ENCODE results near the gene SMIM24. TPM values are rescaled to one million over a fixed set of nuclear protein-coding genes. Genes with fewer than 3 reads are reported as not detected.

SMIM24 gene
- total RNA-seq, 2 experiments from 2014 or later = not detected

DNA sequence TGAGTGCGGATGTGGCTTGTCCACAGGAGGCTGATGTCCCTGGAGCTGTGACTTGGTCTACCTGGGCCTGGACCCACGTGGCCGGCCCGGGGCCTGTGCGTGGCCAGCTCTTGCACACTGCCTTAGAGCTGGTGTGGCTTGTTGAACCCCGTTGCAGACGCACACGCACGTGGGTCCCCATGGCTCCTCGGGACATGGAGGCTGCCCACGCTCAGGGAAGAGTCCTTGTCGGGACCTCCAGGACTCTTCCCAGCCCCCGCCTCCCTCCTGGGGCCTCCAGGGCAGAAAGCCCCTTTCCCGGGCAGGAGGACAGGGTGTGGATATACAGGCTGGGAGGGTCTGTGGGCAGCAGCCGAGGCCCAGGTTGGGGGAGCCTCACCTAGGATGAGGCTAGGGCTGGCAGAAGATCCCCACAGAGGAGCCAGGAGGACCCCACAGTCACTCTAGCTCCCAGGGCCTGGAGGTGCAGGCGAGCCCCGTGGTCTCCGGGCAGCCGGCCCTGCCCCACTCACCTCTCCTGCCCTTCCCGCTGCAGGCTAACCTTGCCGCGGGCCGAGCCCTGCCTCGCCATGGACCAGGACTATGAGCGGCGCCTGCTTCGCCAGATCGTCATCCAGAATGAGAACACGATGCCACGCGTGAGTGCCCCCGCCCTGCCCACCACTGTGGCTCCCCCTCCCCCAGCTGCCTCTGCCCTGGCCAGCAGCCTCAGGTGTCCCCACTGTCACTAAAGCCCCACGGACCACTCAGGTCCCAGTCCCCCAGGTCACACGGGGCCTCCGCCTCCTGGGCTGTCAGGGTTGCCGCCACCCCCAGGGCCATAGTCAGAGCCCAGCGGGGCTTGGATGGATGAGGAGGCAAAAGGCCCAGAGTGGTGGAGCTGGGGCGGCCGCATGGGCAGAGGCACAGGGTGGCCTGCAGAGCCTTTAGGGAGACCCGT, 42.4 kb upstream of the SMIM24 start:
- H3K9me3 Mint-ChIP-seq = no peaks in the 10 kb centered on the region
- H3K27me3 Mint-ChIP-seq = no peaks in the 10 kb centered on the region
- no peak for TF ChIP-seq CTCF (IDR thresholded peaks at IDR 0.05)
- no peak overlapping the region for H3K27ac Mint-ChIP-seq
- ChIA-PET CTCF (no interaction called here), POLR2A (no interaction called here)
- Histone ChIP-seq H3K9me3 (ENCODE audit: control insufficient read depth in 1 of 2, insufficient read depth in 1 of 2, low read length in 2 of 2) (no peaks in the 10 kb centered on the region), H3K4me1 (ENCODE audit: insufficient read depth, low read length) (peaks cover 4% of the 10 kb centered on the region), H3K36me3 (ENCODE audit: insufficient read depth, low read length) (peaks cover 75% of the 10 kb centered on the region), H3K27me3 (ENCODE audit: control insufficient read depth in 1 of 2, insufficient read depth in 2 of 2, low read length in 2 of 2) (no peaks in the 10 kb centered on the region), H3K4me3 (ENCODE audit: low read length) (no peak overlapping the region), H3K27ac (ENCODE audit: low read depth in 1 of 2, low read length in 2 of 2) (no peak overlapping the region)
- no peak for DNase-seq
- H3K36me3 Mint-ChIP-seq (ENCODE audit: low read depth) = peaks cover 28% of the 10 kb centered on the region
- intact Hi-C loops (cut with DNase I, micrococcal nuclease) = no loop called here
- H3K4me1 Mint-ChIP-seq (ENCODE audit: low read depth) = peaks cover 10% of the 10 kb centered on the region
- ATAC-seq (ENCODE audit: poor library complexity) = no peak
- no peak overlapping the region for H3K4me3 Mint-ChIP-seq

- DNase-seq (no peak), ATAC-seq (ENCODE audit: poor library complexity) (no peak)
- H3K9me3 Mint-ChIP-seq = no peaks in the 10 kb centered on the region
- ChIA-PET POLR2A (no interaction called here), CTCF (no interaction called here)
- peaks cover 26% of the 10 kb centered on the region for H3K4me1 Mint-ChIP-seq (ENCODE audit: low read depth)
- peak overlapping the region; percentile 2 for H3K27ac Mint-ChIP-seq
- peaks cover 59% of the 10 kb centered on the region for H3K36me3 ChIP-seq (ENCODE audit: insufficient read depth, low read length)
- peaks cover 15% of the 10 kb centered on the region for H3K4me1 ChIP-seq (ENCODE audit: insufficient read depth, low read length)
- H3K36me3 Mint-ChIP-seq (ENCODE audit: low read depth) = peaks cover 26% of the 10 kb centered on the region
- H3K4me3 ChIP-seq (ENCODE audit: low read length) = no peak overlapping the region
- no peaks in the 10 kb centered on the region for H3K27me3 ChIP-seq (ENCODE audit: control insufficient read depth in 1 of 2, insufficient read depth in 2 of 2, low read length in 2 of 2)
- H3K4me3 Mint-ChIP-seq = no peak overlapping the region
- TF ChIP-seq CTCF (IDR thresholded peaks at IDR 0.05) = no peak
- intact Hi-C loops (cut with DNase I, micrococcal nuclease) = no loop called here
- H3K27ac ChIP-seq (ENCODE audit: low read depth in 1 of 2, low read length in 2 of 2) = no peak overlapping the region
- no peaks in the 10 kb centered on the region for H3K9me3 ChIP-seq (ENCODE audit: control insufficient read depth in 1 of 2, insufficient read depth in 1 of 2, low read length in 2 of 2)
- H3K27me3 Mint-ChIP-seq = no peaks in the 10 kb centered on the region
Observed at GRCh38 chr19:3521104-3521445, 40.8 kb upstream of the SMIM24 start.

DNA sequence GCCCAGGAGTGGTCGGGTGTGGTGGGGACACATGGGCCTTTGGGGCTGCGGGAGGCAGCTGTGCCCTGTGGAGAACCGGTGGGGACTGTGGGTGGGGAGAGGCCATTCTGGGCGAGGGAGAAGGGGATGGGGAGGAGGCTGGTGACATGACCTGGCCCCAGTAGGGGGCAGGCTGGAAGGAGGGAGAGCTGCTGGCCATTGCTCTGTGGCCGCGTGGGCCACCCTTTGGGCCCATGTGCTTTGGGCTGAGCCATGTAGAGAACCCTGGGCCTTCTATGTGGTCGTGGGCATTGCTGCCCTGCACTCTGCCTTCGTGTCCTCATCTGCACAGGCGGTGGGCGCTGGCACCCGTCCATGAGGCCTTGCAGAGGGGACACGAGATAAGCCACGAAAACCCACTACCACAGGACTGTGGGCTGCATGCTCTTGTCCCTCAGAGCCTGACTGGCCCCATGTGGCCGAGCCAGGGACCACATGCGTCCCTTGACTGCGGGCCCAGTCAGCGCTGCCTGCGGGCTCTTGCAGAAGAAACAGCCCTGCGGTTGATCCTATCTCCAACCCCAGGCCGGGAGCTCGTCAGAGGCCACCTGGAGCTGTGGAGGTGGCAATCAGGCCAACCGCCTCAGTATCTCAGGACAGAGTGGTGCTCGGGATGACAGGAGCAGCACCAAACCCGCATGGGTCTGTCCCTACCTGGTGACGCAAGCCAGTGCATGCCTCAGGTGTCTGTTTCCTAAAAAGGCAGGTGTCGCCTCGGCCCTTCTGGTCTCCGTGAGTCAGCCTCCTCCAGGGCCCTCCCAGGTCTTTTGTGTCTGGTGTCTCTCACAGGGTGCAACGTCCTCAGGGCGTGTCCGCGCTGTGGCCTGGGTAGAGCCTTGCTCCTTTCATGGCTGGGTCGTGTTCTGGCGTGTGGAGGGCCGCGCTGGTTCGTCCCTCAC, 40.1 kb upstream of the SMIM24 start:
- Mint-ChIP-seq H3K27me3 (no peaks in the 10 kb centered on the region), H3K9me3 (no peaks in the 10 kb centered on the region), H3K4me1 (ENCODE audit: low read depth) (peaks cover 31% of the 10 kb centered on the region), H3K36me3 (ENCODE audit: low read depth) (peaks cover 26% of the 10 kb centered on the region), H3K4me3 (no peak overlapping the region), H3K27ac (peak overlapping the region; percentile 2)
- Histone ChIP-seq H3K36me3 (ENCODE audit: insufficient read depth, low read length) (peaks cover 53% of the 10 kb centered on the region), H3K4me1 (ENCODE audit: insufficient read depth, low read length) (peaks cover 21% of the 10 kb centered on the region), H3K4me3 (ENCODE audit: low read length) (no peak overlapping the region), H3K27ac (ENCODE audit: low read depth in 1 of 2, low read length in 2 of 2) (no peak overlapping the region), H3K27me3 (ENCODE audit: control insufficient read depth in 1 of 2, insufficient read depth in 2 of 2, low read length in 2 of 2) (no peaks in the 10 kb centered on the region), H3K9me3 (ENCODE audit: control insufficient read depth in 1 of 2, insufficient read depth in 1 of 2, low read length in 2 of 2) (no peaks in the 10 kb centered on the region)
- intact Hi-C loops (cut with DNase I, micrococcal nuclease) = no loop called here
- ChIA-PET POLR2A (no interaction called here), CTCF (no interaction called here)
- DNase-seq (no peak), ATAC-seq (ENCODE audit: poor library complexity) (no peak)
- TF ChIP-seq CTCF (IDR thresholded peaks at IDR 0.05) = no peak
